ENCODE results near the gene MOB3B.
"Not testable (repeated sequence)": the region's sequence is repeated elsewhere in the genome, so short reads cannot be mapped to it uniquely, and the experiment has no call there.

Gene MOB3B

DNA sequence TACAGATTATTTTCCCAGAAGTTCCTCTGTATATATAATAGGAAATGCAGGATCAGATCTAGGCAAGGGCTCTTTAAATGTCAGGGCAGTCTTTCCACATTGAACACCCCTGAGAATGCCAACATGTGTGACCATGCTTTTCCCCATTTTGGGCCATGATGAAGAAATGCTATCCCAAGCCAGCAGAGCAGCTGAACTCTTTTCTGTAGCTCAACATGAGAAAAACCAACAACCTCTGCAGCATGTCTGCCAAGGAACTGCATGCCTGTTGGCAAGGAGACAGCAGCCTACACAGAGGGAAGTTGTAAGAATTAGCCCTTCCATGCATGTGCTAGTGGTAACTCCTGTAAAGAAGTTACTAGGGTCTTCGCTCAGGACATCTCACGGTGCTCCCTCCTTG lies 15.1 kb downstream of the MOB3B start:
- no peak for DNase-seq

DNA sequence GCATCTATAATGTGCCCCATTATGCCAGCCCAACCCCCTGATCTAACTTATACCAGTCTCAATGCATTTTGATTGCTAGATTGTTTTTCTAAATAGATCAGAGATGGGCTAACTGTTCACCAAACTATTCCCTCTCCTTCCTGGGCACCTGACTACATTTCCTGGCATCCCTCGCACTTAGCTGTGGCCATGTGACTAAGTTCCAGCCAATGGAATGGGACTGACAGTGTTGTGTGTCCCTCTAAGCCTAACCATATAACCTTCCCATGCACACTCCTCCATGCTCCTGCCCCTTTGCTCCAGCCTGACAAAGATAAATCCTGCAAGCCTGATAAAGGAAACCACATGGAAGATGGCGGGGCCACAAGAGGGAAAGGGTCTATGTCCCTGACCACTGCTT lies 17.8 kb downstream of the MOB3B start:
- DNase-seq: no peak

- no peak for DNase-seq
Observed at GRCh38 chr9:27510780-27511179, 18.8 kb downstream of the MOB3B start.

- no peak for DNase-seq
Observed at GRCh38 chr9:27506981-27507380, 22.6 kb downstream of the MOB3B start.

DNA sequence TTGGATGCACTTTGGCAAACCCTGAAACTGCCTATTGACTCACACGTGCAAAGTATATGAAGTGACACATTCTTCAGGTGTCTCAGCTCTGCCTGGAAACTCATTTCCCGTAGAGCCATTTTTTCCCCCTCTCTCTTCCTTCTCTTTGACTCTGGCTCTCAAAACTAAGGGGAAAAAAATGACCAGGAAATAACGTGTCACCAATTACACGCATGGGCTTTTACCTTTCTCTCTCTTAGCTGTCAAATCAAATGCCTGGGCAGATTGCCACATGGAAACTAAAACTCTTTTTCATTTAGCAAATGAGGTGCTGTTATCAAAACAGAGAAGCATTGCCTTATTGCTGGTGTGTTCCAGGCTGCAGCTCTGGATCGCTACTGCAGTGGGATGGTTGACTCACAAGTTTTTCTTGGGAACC lies 23.9 kb downstream of the MOB3B start:
- DNase-seq: no peak

DNA sequence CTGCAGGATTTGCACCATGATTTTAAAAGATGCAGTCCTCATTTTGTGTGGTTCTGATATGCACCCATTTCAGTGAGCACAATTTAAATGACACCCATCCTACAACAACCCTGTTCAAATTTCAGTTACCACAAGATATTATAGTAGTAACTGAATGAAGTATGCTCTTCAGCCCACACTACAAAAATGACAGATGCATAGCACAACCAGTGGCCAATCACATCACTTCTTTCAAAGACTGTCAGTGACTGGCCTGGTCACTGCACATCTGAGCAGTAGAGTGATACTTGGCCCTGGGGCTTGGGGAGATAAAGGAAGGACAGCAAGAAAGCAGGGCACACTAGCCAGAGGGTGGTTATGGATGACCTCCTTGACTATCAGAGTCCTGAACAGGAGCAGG lies 25.4 kb downstream of the MOB3B start:
- no peak for DNase-seq

DNA sequence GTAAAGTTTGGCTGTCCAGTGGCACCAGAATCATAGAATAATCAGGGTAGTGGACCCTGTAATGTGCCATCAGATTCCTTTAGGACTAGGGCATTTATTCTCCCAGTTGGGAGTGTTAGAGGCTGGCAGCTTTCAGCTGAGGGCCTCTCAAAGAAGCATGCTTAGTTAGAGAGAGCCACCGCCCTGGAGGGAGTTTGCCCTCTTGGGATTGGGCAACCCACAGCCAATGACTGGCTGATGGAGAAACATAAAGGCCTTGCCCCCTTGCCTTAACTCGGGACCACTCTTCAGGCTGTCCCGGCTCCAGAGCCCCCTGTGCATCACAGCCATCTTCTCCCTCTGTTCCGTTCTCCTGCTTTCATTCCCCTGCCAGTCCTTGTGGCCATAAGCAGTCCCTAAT lies 26.0 kb downstream of the MOB3B start:
- DNase-seq: no peak

DNA sequence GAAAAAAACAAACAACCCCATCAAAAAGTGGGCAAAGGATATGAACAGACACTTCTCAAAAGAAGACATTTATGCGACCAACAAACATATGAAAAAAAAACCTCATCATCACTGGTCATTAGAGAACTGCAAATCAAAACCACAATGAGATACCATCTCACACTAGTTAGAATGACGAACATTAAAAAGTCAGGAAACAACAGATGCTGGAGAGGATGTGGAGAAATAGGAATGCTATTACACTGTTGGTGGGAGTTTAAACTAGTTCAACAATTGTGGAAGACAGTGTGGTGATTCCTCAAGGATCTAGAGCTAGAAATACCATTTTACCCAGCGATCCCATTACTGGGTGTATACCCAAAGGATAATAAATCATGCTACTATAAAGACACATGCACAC lies 28.7 kb downstream of the MOB3B start:
- DNase-seq: not testable (repeated sequence)

DNA sequence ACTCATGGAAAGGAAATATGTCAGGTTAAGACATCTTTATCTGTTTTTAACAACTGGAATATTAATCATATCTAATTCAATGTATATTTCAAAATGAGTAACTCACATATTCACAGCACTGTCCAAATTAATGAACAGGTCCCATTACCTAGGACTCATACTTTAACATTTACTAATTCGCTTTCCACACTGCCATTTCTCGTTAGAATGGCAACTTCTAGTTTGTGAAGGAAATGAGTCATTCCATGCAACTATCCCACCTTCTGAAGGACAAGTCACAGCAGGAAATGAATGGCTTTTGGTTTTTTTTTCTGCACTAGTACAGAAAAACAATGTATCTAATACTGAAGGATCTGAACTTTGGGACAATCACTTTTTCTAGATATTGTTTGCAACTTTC lies 30.2 kb downstream of the MOB3B start:
- no peak for DNase-seq

DNA sequence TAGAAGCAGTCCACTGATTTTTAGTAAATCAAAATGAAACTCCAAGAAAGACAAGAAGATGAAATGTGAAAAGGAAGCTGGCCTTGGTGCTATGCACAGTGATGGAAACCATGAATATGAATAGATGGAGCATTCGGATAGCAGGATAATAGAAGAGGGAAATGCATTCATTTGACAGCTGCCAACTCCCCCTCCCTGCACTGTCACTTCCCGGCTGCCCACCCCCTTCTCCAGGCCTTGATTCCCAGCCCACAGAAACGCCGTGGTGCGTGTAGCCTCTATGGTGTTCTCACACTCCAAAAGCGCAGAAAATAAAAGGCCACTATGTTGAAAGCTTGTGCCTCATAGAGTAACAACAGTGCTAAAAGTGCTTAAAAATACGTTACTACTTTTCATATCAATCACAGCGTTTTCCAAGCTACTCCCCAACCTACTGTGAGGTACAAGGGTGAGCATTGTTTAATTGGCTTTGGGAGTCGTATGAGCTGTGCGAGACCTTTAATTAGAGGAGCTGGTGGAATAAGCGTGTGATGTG lies 31.7 kb downstream of the MOB3B start:
- no peak for DNase-seq

GRCh38 chr9:27496135-27496504 lies 33.5 kb downstream of the MOB3B start:
- no peak for DNase-seq

DNA sequence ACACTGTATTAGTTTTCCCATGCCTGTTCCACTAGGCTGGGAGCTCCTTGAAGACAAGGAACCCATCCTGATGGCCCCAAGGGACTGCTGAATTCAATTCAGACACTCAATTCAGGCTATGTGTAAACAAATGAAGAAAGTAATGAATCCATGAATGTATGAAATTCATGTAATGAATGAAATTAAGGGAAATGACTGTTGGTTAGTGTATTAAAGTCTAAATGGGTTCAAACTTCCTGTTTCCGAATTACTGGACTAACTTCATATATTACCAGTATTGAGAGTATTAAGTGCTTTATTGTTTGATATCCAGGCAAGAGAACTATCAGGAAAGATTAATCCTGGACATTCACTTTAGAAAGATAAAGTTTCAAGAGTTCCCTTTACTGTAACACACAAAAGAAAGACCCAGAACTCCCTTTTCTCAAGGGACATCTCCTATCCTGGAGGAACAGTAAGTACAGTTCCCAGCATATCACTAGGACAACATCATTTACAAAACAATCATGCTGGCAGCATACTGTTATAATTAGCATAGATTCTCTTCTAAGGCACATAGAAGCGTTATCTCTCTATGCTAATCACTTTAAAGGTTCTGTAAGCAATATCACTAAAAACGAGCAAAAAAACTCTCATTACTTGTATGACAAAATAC lies 34.0 kb downstream of the MOB3B start:
- DNase-seq: no peak

GRCh38 chr9:27491154-27491553 lies 38.5 kb downstream of the MOB3B start:
- DNase-seq: no peak

DNA sequence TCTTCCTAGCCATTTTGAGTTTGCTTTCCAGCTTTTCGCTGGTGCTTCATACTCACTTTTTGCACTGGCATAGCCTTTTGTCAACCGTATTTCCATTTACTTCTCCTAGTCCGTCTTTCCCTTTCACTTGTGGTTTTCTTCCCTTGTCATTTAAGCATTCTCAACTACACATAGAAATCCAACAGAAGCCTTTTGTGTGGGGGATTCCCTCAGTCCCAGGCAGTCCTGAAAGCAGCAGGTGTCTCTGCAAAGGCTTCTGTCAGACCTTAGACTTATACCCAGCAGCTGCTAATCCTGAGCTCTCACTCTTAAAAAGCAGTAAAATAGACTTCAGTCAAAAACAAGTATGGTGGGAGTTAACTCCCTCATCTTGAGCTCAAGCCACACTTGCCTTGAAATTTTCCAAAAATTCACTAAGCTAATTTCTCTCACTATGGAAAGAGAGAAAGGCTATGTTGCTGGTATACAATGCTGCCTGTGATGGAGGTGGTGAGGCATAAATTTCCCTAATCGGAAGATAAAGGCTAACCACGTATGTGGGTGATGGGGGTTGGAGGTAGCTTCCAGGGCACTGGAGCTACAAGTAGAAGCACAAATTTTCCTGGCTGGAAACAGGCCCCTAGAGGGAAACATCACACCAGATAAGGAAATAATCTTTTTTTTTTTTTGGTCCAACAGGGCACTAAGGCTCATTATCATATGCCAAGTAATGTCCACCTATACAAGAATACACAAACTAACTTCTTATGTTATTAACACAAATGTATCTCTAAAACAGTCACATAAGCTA lies 40.3 kb downstream of the MOB3B start:
- no peak for DNase-seq

DNA sequence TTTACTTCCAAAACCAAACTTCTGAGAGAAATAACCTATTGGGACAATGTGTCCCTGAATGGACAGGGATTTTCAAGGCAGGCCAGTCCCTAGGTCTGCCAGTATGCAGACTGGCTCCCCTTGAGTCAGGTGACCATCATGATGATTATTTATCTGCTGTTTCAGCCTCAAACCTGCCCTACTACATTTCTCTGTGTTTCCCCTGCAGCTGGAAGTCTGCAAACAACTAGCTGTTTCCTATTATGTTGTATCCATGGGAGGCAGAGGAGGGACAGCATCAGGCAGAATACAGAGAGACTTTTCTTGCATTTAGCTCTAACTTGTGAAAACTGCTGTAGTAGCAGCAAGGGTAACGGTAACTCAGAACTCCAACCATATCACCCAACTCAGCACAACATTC lies 41.7 kb downstream of the MOB3B start:
- no peak for DNase-seq

DNA sequence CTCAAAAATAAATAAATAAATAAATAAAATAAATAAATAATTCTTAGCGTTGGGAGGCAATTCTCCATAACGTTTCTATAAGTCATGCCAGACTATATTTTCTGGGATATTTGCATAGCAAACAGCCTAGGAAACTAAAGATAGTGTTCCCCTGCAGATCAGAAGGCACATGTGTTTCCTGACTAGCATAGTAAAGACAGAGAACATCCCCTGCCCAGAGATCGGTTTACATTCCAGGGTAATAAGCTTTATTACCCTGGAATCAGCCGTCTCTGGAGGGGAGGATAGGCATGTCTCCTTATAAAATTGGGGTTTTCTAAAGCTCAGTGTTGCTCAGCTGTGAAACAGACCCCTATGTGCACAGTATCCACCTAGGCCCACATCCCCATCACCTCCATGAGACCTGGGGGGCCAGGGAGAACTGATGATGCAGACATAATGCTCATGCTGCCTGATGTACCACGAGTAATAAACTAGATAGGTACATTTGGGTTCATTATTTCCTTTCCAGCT lies 42.4 kb downstream of the MOB3B start:
- DNase-seq: no peak

- no peak for DNase-seq
Observed at GRCh38 chr9:27485158-27485557, 44.5 kb downstream of the MOB3B start.

- DNase-seq: no peak
Observed at GRCh38 chr9:27483576-27483975, 46.0 kb downstream of the MOB3B start.

DNA sequence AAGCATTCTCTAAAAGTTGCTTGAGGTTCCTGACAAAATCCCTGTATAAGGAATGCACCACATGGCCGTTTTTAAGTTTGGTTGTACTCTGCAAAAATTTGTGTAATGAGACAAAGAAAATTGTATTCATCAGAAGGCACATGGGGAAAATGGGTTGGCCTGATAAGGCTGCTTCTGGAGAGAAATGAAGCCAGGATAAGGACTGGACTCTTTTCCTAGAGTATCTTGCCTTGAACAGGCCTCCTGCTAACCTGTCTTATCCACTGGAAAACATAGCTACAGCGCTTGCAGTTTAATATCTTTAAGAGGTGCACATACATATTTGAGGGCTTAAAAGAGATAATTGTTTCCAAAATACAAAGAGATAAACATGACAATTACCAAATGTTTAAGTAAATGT lies 46.9 kb downstream of the MOB3B start:
- DNase-seq: no peak

GRCh38 chr9:27478322-27478721 lies 51.3 kb downstream of the MOB3B start:
- no peak for DNase-seq

DNA sequence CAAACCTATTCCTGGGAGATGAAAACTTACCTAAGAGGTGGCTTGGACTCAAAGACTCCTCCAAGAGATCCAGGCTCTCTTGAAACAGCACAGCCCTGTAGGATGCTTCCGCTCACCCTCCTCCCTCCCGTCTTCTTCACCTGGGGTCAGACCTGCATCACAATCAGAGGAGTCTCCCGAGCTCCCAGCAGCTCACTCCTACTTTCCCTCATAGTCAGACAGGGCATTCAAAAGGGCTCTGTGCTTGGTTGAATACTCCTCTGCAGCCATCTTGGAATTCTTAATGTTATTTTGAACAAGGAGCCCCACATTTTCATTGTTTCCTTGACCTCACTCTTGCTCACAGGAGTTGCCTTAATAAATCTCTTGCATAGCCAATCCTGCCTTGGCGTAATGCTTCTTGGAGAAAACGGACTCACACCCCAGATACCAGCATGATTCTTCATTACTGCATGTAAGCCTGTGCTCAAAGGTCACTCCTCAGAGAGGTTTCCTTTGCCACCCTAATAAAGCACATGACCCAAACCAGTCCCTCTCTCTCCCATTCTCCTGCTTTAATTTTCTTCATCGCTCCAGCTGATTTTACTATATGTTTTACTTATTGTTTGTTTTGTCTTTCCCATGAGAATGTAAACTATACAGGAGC lies 52.6 kb downstream of the MOB3B start:
- no peak for DNase-seq

GRCh38 chr9:27475057-27475595 lies 54.5 kb downstream of the MOB3B start:
- DNase-seq: no peak

- no peak for DNase-seq
Observed at GRCh38 chr9:27474305-27474704, 55.3 kb downstream of the MOB3B start.
